ENCODE measurements around the gene SPATA2. TPM values are rescaled to one million over a fixed set of nuclear protein-coding genes. Genes with fewer than 3 reads are reported as not detected.

Gene SPATA2
- total RNA-seq, 1 donor from 2014 or later, result 8.0 TPM

GRCh38 chr20:49915118-49915379 is 280 bp downstream of the SPATA2 start:
- Mint-ChIP-seq H3K27me3 (ENCODE audit: low read depth) (no peaks in the 10 kb centered on the region), H3K9me3 (no peaks in the 10 kb centered on the region), H3K4me3 (peak overlapping the region; percentile 99), H3K27ac (peak overlapping the region; percentile 78), H3K4me1 (peaks cover 24% of the 10 kb centered on the region), H3K36me3 (no peaks in the 10 kb centered on the region)
- TF ChIP-seq CTCF (IDR thresholded peaks at IDR 0.05; ENCODE audit: unreplicated experiment), result no peak
- DNase-seq (ENCODE audit: low spot score in 2 of 2, unreplicated experiment in 2 of 2), result no peak

GRCh38 chr20:49914310-49915117 is 815 bp downstream of the SPATA2 start:
- H3K27me3 Mint-ChIP-seq (ENCODE audit: low read depth), result no peaks in the 10 kb centered on the region
- TF ChIP-seq CTCF (IDR thresholded peaks at IDR 0.05; ENCODE audit: unreplicated experiment), result no peak
- H3K4me1 Mint-ChIP-seq, result peaks cover 24% of the 10 kb centered on the region

GRCh38 chr20:49913399-49914047 is 1.8 kb downstream of the SPATA2 start:
- H3K27ac Mint-ChIP-seq, result peak overlapping the region; percentile 50
- peaks cover under 1% of the 10 kb centered on the region for H3K36me3 Mint-ChIP-seq
- no peaks in the 10 kb centered on the region for H3K27me3 Mint-ChIP-seq (ENCODE audit: low read depth)
- no peaks in the 10 kb centered on the region for H3K9me3 Mint-ChIP-seq
- no peak for DNase-seq (ENCODE audit: low spot score in 2 of 2, unreplicated experiment in 2 of 2)
- peaks cover 24% of the 10 kb centered on the region for H3K4me1 Mint-ChIP-seq
- peak overlapping the region; percentile 99 for H3K4me3 Mint-ChIP-seq
- no peak for TF ChIP-seq CTCF (IDR thresholded peaks at IDR 0.05; ENCODE audit: unreplicated experiment)

More at GRCh38 chr20:49914310-49915117, 815 bp downstream of the SPATA2 start:
- Mint-ChIP-seq H3K27ac (peak overlapping the region; percentile 78), H3K36me3 (no peaks in the 10 kb centered on the region), H3K9me3 (no peaks in the 10 kb centered on the region), H3K4me3 (peak overlapping the region; percentile 99)
- no peak for DNase-seq (ENCODE audit: low spot score in 2 of 2, unreplicated experiment in 2 of 2)

DNA sequence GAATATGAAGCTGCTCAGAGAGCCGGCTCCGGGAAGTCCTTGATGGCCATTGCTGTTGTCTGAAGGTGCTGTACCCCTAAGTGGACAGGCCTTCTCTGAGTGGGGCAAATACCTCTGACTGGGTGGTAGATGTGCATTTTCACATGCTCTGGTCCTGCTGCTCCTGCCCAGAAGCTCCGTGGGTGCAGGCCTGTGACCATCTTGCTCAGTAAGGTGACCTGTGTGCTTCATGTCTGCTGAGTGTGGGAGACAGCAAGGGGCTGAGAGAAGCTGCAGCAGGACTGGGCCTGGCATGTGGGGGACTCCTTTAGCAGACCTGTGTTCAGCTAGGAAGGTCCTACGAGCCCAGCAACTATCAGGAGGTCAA is 5.0 kb downstream of the SPATA2 start:
- Mint-ChIP-seq H3K9me3 (no peaks in the 10 kb centered on the region), H3K4me1 (peaks cover 16% of the 10 kb centered on the region), H3K4me3 (no peak overlapping the region), H3K27me3 (ENCODE audit: low read depth) (no peaks in the 10 kb centered on the region), H3K36me3 (peaks cover 13% of the 10 kb centered on the region), H3K27ac (no peak overlapping the region)
- no peak for TF ChIP-seq CTCF (IDR thresholded peaks at IDR 0.05; ENCODE audit: unreplicated experiment)
- DNase-seq (ENCODE audit: low spot score in 2 of 2, unreplicated experiment in 2 of 2), result no peak

DNA sequence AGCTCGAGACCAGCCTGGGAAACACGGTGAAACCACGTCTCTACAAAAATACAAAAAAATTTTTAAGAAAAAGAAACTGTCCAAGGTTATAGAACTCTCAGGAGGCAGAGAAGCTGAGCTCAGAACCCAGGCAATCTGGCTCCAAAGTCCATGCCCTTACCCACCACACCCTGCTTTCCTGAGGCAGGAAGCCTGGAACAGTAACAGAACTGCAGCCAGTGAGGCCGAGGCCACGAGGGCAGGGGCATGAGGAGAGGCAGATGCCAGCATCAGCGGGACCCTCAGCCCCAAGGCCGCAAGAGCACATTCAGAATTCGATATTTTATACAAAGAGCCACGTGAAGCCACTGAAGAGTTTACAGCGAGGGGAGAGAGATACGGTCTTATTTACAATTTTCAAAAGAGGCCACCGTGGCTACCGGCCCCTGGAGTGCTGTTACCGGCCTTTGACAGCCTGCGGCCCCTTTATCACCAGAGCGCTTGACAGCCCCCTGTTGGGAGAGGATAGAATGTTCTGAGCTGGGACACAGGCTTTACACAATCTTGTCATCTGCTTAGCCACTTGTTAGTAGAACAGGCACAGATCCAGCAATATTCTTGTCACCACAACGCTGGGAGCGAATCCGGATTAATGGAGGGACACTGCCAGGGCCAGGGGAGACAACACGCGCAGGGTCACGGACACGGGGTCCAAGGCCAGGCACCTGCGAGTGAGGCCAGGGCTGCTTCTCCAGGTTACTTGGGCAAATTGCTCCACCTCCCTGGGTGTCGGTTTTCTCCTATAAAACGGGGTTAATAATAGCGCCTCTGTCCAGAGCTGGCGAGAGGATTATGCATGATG is 5.6 kb downstream of the SPATA2 start:
- Mint-ChIP-seq H3K4me3 (no peak overlapping the region), H3K4me1 (peaks cover 14% of the 10 kb centered on the region), H3K27me3 (ENCODE audit: low read depth) (no peaks in the 10 kb centered on the region), H3K36me3 (peaks cover 17% of the 10 kb centered on the region), H3K27ac (no peak overlapping the region), H3K9me3 (no peaks in the 10 kb centered on the region)
- DNase-seq (ENCODE audit: low spot score in 2 of 2, unreplicated experiment in 2 of 2), result no peak
- TF ChIP-seq CTCF (IDR thresholded peaks at IDR 0.05; ENCODE audit: unreplicated experiment), result no peak
